Astrocyte (in vitro differentiated cells and primary cell): ENCODE data around the gene CDH11. TPM values are rescaled to one million over a fixed set of nuclear protein-coding genes. Genes with fewer than 3 reads are reported as not detected.

Experiments
- DNase-seq: peaks from one replicate; pipeline ENCODE4 v3.0.0-alpha.2; 2010; ENCODE audit warnings: low read depth
- FAIRE-seq: peaks from 2 replicates; lab custom pipeline; 2011; peaks lifted over from hg19 to GRCh38; lab: Jason Lieb, UNC
- H2AFZ ChIP-seq: 2 replicates; pipeline ENCODE4 v1.6.0; 2012; ENCODE audit warnings: low read depth, low read length, inconsistent platforms
- H3K27ac ChIP-seq: 2 replicates; pipeline ENCODE4 v1.5.1; 2011; ENCODE audit warnings: low read depth, low read length, inconsistent platforms
- H3K27me3 ChIP-seq: 2 replicates; pipeline ENCODE4 v1.6.0; 2011; ENCODE audit warnings: low read length, inconsistent platforms; ENCODE audit not compliant: insufficient read depth
- H3K36me3 ChIP-seq: 2 replicates; pipeline ENCODE4 v1.5.1; 2011; ENCODE audit warnings: low read length, inconsistent platforms; ENCODE audit not compliant: insufficient read depth
- H3K4me1 ChIP-seq: 2 replicates; pipeline ENCODE4 v1.5.1; 2011; ENCODE audit warnings: low read length, inconsistent platforms; ENCODE audit not compliant: insufficient read depth
- H3K4me2 ChIP-seq: 2 replicates; pipeline ENCODE4 v1.6.0; 2012; ENCODE audit warnings: low read length, inconsistent platforms
- H3K4me3 ChIP-seq: 2 replicates; pipeline ENCODE4 v1.5.1; 2011; ENCODE audit warnings: low read depth, mild to moderate bottlenecking, low read length, inconsistent platforms; ENCODE audit not compliant: insufficient read depth
- H3K79me2 ChIP-seq: 2 replicates; pipeline ENCODE4 v1.6.0; 2012; ENCODE audit warnings: mild to moderate bottlenecking, low read length, inconsistent platforms; ENCODE audit not compliant: insufficient read depth
- H3K9ac ChIP-seq: 2 replicates; pipeline ENCODE4 v1.6.0; 2012; ENCODE audit warnings: mild to moderate bottlenecking, low read length, inconsistent platforms
- H3K9me3 ChIP-seq: 2 replicates; pipeline ENCODE4 v1.5.1; 2012; ENCODE audit warnings: low read depth, mild to moderate bottlenecking, low read length, inconsistent platforms; ENCODE audit not compliant: insufficient read depth
- H4K20me1 ChIP-seq: 2 replicates; pipeline ENCODE4 v1.6.0; 2012; ENCODE audit warnings: low read length, inconsistent platforms; ENCODE audit not compliant: insufficient read depth
- H3K27ac Mint-ChIP-seq: one replicate; pipeline ENCODE4 v1.8.0; 2021; ENCODE audit warnings: mild to moderate bottlenecking, mixed read lengths; ENCODE audit not compliant: unreplicated experiment
- H3K27me3 Mint-ChIP-seq: one replicate; pipeline ENCODE4 v1.8.0; 2021; ENCODE audit warnings: low read depth, mixed read lengths; ENCODE audit not compliant: unreplicated experiment
- H3K36me3 Mint-ChIP-seq: one replicate; pipeline ENCODE4 v1.8.0; 2021; ENCODE audit warnings: low read depth, mixed read lengths; ENCODE audit not compliant: unreplicated experiment
- H3K4me1 Mint-ChIP-seq: one replicate; pipeline ENCODE4 v1.8.0; 2021; ENCODE audit warnings: low read depth, mixed read lengths; ENCODE audit not compliant: unreplicated experiment
- H3K4me3 Mint-ChIP-seq: one replicate; pipeline ENCODE4 v1.8.0; 2021; ENCODE audit warnings: mild to moderate bottlenecking, moderate library complexity, mixed read lengths; ENCODE audit not compliant: unreplicated experiment
- H3K9me3 Mint-ChIP-seq: one replicate; pipeline ENCODE4 v1.8.0; 2021; ENCODE audit warnings: mild to moderate bottlenecking, mixed read lengths; ENCODE audit not compliant: unreplicated experiment
- EZH2 ChIP-seq: IDR thresholded peaks from 2 replicates; pipeline ENCODE4 v1.6.1; 2012; ENCODE audit warnings: mild to moderate bottlenecking, low read length, inconsistent platforms; ENCODE audit not compliant: insufficient read depth
- total RNA-seq: library from RNA; stranded (reverse); gene quantifications from 2 replicates; pipeline ENCODE4 v1.2.1, GENCODE V29; 2021
- TF ChIP-seq, protein P1 (sequence below): IDR thresholded peaks from 2 replicates; pipeline ENCODE4 v1.5.1; 2011; ENCODE audit warnings: low read depth, mild to moderate bottlenecking, inconsistent platforms, low read length, moderate library complexity; ENCODE audit not compliant: insufficient read depth

The CDH11 gene
- total RNA-seq, 1 donor from 2014 or later: 313 TPM

- no peaks in the 10 kb centered on the region for H3K4me1 ChIP-seq
- TF ChIP-seq, protein P1, sequence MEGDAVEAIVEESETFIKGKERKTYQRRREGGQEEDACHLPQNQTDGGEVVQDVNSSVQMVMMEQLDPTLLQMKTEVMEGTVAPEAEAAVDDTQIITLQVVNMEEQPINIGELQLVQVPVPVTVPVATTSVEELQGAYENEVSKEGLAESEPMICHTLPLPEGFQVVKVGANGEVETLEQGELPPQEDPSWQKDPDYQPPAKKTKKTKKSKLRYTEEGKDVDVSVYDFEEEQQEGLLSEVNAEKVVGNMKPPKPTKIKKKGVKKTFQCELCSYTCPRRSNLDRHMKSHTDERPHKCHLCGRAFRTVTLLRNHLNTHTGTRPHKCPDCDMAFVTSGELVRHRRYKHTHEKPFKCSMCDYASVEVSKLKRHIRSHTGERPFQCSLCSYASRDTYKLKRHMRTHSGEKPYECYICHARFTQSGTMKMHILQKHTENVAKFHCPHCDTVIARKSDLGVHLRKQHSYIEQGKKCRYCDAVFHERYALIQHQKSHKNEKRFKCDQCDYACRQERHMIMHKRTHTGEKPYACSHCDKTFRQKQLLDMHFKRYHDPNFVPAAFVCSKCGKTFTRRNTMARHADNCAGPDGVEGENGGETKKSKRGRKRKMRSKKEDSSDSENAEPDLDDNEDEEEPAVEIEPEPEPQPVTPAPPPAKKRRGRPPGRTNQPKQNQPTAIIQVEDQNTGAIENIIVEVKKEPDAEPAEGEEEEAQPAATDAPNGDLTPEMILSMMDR: no peak
- no peak for TF ChIP-seq EZH2
- no peak overlapping the region for H3K9ac ChIP-seq
- peaks cover 8% of the 10 kb centered on the region for H3K79me2 ChIP-seq
- peaks cover 2% of the 10 kb centered on the region for H3K9me3 Mint-ChIP-seq
- H2AFZ ChIP-seq: no peak overlapping the region
- no peak overlapping the region for H3K27ac Mint-ChIP-seq
- H3K27me3 ChIP-seq: no peaks in the 10 kb centered on the region
- no peak for DNase-seq
- no peak overlapping the region for H3K4me2 ChIP-seq
- no peaks in the 10 kb centered on the region for H3K27me3 Mint-ChIP-seq
- no peaks in the 10 kb centered on the region for H3K9me3 ChIP-seq
- peaks cover 5% of the 10 kb centered on the region for H3K4me1 Mint-ChIP-seq
- H4K20me1 ChIP-seq: peaks cover 7% of the 10 kb centered on the region
- no peak overlapping the region for H3K4me3 ChIP-seq
- FAIRE-seq: no peak
- H3K36me3 ChIP-seq: peaks cover 61% of the 10 kb centered on the region
- no peak overlapping the region for H3K4me3 Mint-ChIP-seq
- H3K27ac ChIP-seq: no peak overlapping the region
- peaks cover 39% of the 10 kb centered on the region for H3K36me3 Mint-ChIP-seq
These were observed 146.0 kb downstream of the CDH11 start for GRCh38 chr16:64975821-64976220.

GRCh38 chr16:64974381-64974780 lies 147.5 kb downstream of the CDH11 start:
- Mint-ChIP-seq H3K27me3 (no peaks in the 10 kb centered on the region), H3K9me3 (peaks cover 2% of the 10 kb centered on the region), H3K27ac (no peak overlapping the region), H3K4me3 (no peak overlapping the region), H3K36me3 (peaks cover 38% of the 10 kb centered on the region), H3K4me1 (peaks cover 6% of the 10 kb centered on the region)
- no peaks in the 10 kb centered on the region for H3K9me3 ChIP-seq
- H3K36me3 ChIP-seq: peaks cover 60% of the 10 kb centered on the region
- FAIRE-seq: no peak
- no peak overlapping the region for H3K4me2 ChIP-seq
- peaks cover 6% of the 10 kb centered on the region for H3K79me2 ChIP-seq
- TF ChIP-seq, protein P1: no peak
- TF ChIP-seq EZH2: no peak
- no peaks in the 10 kb centered on the region for H3K27me3 ChIP-seq
- no peak for DNase-seq
- no peak overlapping the region for H3K4me3 ChIP-seq
- H3K27ac ChIP-seq: no peak overlapping the region
- no peak overlapping the region for H2AFZ ChIP-seq
- no peaks in the 10 kb centered on the region for H3K4me1 ChIP-seq
- H3K9ac ChIP-seq: no peak overlapping the region
- no peaks in the 10 kb centered on the region for H4K20me1 ChIP-seq

GRCh38 chr16:64973171-64973570 lies 148.7 kb downstream of the CDH11 start:
- no peak for FAIRE-seq

More at GRCh38 chr16:64973171-64973570, 148.7 kb downstream of the CDH11 start:
- Histone ChIP-seq H3K4me3 (no peak overlapping the region), H3K36me3 (peaks cover 67% of the 10 kb centered on the region), H2AFZ (no peak overlapping the region), H3K9ac (no peak overlapping the region), H3K4me2 (no peak overlapping the region), H3K27me3 (no peaks in the 10 kb centered on the region), H3K79me2 (peaks cover 6% of the 10 kb centered on the region), H3K27ac (no peak overlapping the region), H3K4me1 (no peaks in the 10 kb centered on the region), H3K9me3 (no peaks in the 10 kb centered on the region), H4K20me1 (no peaks in the 10 kb centered on the region)
- H3K4me3 Mint-ChIP-seq: no peak overlapping the region
- peaks cover 30% of the 10 kb centered on the region for H3K36me3 Mint-ChIP-seq
- H3K27ac Mint-ChIP-seq: no peak overlapping the region
- H3K27me3 Mint-ChIP-seq: no peaks in the 10 kb centered on the region
- DNase-seq: no peak
- TF ChIP-seq, protein P1: no peak
- no peak for TF ChIP-seq EZH2
- peaks cover 2% of the 10 kb centered on the region for H3K9me3 Mint-ChIP-seq
- peaks cover 11% of the 10 kb centered on the region for H3K4me1 Mint-ChIP-seq
